Ishikawa (cell line): Measurements from ENCODE around the gene S100A14.

ENCODE experiments used
- CEBPB ChIP-seq: IDR thresholded peaks from 2 replicates; pipeline ENCODE4 v1.6.1; 2012
- CREB1 ChIP-seq: IDR thresholded peaks from 2 replicates; pipeline ENCODE4 v1.6.1; 2012; ENCODE audit warnings: low read depth
- EGR1 ChIP-seq: IDR thresholded peaks from 2 replicates; pipeline ENCODE4 v1.6.1; 2012
- EP300 ChIP-seq: IDR thresholded peaks from 2 replicates; pipeline ENCODE4 v1.6.1; 2012; ENCODE audit warnings: borderline replicate concordance
- FOXM1 ChIP-seq: IDR thresholded peaks from 2 replicates; pipeline ENCODE4 v1.6.1; 2012; ENCODE audit warnings: low read depth, borderline replicate concordance
- MAX ChIP-seq: IDR thresholded peaks from 2 replicates; pipeline ENCODE4 v1.6.1; 2012
- NFIC ChIP-seq: IDR thresholded peaks from 2 replicates; pipeline ENCODE4 v1.6.1; 2012
- RAD21 ChIP-seq: IDR thresholded peaks from 2 replicates; pipeline ENCODE4 v1.6.1; 2012; ENCODE audit warnings: low read depth
- REST ChIP-seq: IDR thresholded peaks from 2 replicates; pipeline ENCODE4 v1.6.1; 2012; ENCODE audit warnings: low read depth, mild to moderate bottlenecking
- TAF1 ChIP-seq: IDR thresholded peaks from 2 replicates; pipeline ENCODE4 v1.6.1; 2012; ENCODE audit warnings: low read depth, mild to moderate bottlenecking
- TCF12 ChIP-seq: IDR thresholded peaks from 2 replicates; pipeline ENCODE4 v1.6.1; 2012; ENCODE audit warnings: low read depth
- TEAD4 ChIP-seq: IDR thresholded peaks from 2 replicates; pipeline ENCODE4 v1.6.1; 2012
- USF1 ChIP-seq: IDR thresholded peaks from 2 replicates; pipeline ENCODE4 v1.6.1; 2012
- YY1 ChIP-seq: IDR thresholded peaks from 2 replicates; pipeline ENCODE4 v1.6.1; 2012; ENCODE audit warnings: low read depth
- ZBTB7A ChIP-seq: IDR thresholded peaks from 2 replicates; pipeline ENCODE4 v1.6.1; 2012; ENCODE audit warnings: low read depth

Gene S100A14

GRCh38 chr1:153616144-153616916, at the start of gene S100A14:
Gene S100A14, minus strand, starts transcription at chr1:153616325. Its CDS starts 467 bp downstream, at chr1:153615858.
- peak; percentile 84 for TF ChIP-seq CEBPB
- TF ChIP-seq TAF1 = peak; percentile 30; the same call in 1 of the 2 replicates
- peak; percentile 80 for TF ChIP-seq NFIC
- TF ChIP-seq USF1 = no peak
- TF ChIP-seq EP300 = no peak
- TF ChIP-seq RAD21 = peak; percentile 4; the same call in 1 of the 2 replicates
- no peak for TF ChIP-seq FOXM1
- no peak for TF ChIP-seq YY1
- TF ChIP-seq ZBTB7A = 0 out of 2 replicates have a peak, but pooled peaks have one; percentile 45
- no peak for TF ChIP-seq EGR1
- no peak for TF ChIP-seq TEAD4
- no peak for TF ChIP-seq REST
- no peak for TF ChIP-seq CREB1
- no peak for TF ChIP-seq TCF12
- TF ChIP-seq MAX = peak; percentile 78

- no peak for TF ChIP-seq NFIC
- TF ChIP-seq USF1 = no peak
- no peak for TF ChIP-seq YY1
- no peak for TF ChIP-seq CREB1
- TF ChIP-seq CEBPB = no peak
- no peak for TF ChIP-seq MAX
- TF ChIP-seq RAD21 = no peak
- TF ChIP-seq TEAD4 = no peak
- no peak for TF ChIP-seq ZBTB7A
- TF ChIP-seq EGR1 = no peak
- no peak for TF ChIP-seq TCF12
- no peak for TF ChIP-seq EP300
- no peak for TF ChIP-seq FOXM1
- no peak for TF ChIP-seq TAF1
- TF ChIP-seq REST = no peak
These were observed 47.1 kb upstream of the S100A14 start for GRCh38 chr1:153663211-153663610.

DNA sequence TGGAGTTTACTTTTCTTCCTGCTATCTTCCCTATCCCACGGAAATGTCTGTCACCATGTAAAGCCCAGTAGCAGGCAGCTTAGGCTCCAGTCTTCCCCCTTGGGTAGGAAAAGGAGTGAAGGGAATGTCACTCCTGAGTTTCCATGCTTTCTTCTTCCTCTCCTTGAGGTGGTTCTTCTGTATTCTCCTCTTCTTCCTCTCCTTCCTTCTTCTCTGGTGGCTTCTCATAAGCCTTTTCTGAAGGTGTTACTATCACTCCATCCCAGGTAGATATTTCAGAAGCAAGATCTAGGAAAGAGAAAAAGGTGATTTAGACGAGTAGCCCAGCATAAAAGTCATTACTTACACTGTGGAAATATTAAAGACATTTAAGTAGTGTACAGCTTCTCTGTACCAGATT, 46.1 kb upstream of the S100A14 start:
- TF ChIP-seq ZBTB7A = no peak

DNA sequence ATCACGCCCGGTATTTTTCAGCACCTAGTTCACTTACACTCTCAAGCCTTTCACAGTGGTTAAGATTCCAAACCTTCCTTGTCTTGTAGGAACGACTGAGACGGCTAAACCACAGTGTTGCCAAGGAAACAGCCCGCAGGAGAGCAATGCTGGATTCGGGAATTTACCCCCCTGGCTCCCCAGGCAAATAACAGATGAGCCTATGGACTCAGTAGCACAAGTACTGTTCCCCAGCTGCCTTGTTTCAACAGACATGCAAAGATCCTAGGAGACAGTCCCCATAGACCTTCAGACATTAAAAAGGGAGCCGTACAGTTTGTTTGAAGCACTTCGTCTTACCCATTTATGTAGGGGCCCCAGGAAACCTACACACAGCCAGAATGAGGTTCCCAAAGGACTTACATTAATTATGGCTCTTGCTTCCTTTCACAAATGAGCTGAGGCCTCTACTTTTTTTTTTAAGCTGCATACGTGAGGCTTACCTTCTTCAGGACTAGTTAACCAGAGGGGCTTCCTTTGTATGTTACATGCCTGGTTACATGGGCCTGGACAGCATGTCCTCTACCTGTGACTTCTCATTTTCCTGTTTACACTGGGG, 45.1 kb upstream of the S100A14 start:
- TF ChIP-seq EGR1 = no peak
- no peak for TF ChIP-seq YY1
- no peak for TF ChIP-seq FOXM1
- no peak for TF ChIP-seq EP300

GRCh38 chr1:153659656-153660055, 43.5 kb upstream of the S100A14 start:
- TF ChIP-seq USF1 = no peak
- TF ChIP-seq CREB1 = no peak
- TF ChIP-seq RAD21 = no peak
- TF ChIP-seq FOXM1 = no peak
- no peak for TF ChIP-seq TAF1
- TF ChIP-seq ZBTB7A = no peak
- TF ChIP-seq MAX = no peak
- TF ChIP-seq NFIC = no peak
- no peak for TF ChIP-seq TEAD4
- TF ChIP-seq YY1 = no peak

DNA sequence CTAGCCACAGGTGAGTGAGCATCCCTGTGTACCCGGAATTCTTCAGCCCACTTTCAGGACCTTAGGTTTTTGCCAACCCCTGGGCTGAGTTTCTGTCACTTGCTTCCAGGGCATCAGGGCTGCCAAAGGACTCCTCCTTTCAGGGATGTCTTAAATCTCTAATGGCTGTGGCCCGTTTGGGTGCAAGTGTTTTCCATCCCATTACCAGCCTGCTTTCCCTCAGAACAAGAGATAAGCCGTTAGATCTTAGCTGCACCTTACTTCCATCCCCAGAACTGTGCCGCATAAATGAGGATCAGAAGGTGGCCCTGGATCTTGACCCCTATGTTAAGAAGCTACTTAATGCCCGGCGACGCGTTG, 43.0 kb upstream of the S100A14 start:
- no peak for TF ChIP-seq CEBPB
- TF ChIP-seq USF1 = no peak
- TF ChIP-seq CREB1 = no peak
- no peak for TF ChIP-seq FOXM1
- TF ChIP-seq TEAD4 = no peak
